ENCODE data around the gene PLXNA4. TPM values are rescaled to one million over a fixed set of nuclear protein-coding genes. Genes with fewer than 3 reads are reported as not detected.

PLXNA4 gene
- total and polyA plus RNA-seq, 2 donors from 2014 or later, result 0.17 to 3.5 TPM

GRCh38 chr7:132430861-132431822 is 145.1 kb downstream of the PLXNA4 start:
- no peaks in the 10 kb centered on the region for H3K36me3 ChIP-seq (ENCODE audit: control insufficient read depth in 2 of 3, insufficient read depth in 3 of 3, low read length in 3 of 3)
- TF ChIP-seq, protein P1, sequence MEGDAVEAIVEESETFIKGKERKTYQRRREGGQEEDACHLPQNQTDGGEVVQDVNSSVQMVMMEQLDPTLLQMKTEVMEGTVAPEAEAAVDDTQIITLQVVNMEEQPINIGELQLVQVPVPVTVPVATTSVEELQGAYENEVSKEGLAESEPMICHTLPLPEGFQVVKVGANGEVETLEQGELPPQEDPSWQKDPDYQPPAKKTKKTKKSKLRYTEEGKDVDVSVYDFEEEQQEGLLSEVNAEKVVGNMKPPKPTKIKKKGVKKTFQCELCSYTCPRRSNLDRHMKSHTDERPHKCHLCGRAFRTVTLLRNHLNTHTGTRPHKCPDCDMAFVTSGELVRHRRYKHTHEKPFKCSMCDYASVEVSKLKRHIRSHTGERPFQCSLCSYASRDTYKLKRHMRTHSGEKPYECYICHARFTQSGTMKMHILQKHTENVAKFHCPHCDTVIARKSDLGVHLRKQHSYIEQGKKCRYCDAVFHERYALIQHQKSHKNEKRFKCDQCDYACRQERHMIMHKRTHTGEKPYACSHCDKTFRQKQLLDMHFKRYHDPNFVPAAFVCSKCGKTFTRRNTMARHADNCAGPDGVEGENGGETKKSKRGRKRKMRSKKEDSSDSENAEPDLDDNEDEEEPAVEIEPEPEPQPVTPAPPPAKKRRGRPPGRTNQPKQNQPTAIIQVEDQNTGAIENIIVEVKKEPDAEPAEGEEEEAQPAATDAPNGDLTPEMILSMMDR (IDR thresholded peaks at IDR 0.05; ENCODE audit: borderline replicate concordance, extremely low read depth, insufficient read depth), result no peak
- no peak overlapping the region for H3K4me3 ChIP-seq (ENCODE audit: low read length in 3 of 3)
- intact Hi-C loops (cut with DNase I), result no loop called here
- H3K27ac ChIP-seq (ENCODE audit: low read depth in 2 of 2, low read length in 2 of 2), result no peak overlapping the region
- no peaks in the 10 kb centered on the region for H3K27me3 ChIP-seq (ENCODE audit: control insufficient read depth, insufficient read depth, low read length)
- no peaks in the 10 kb centered on the region for H3K9me3 ChIP-seq (ENCODE audit: control insufficient read depth in 2 of 3, insufficient read depth in 1 of 3, low read length in 3 of 3)
- DNase-seq (peak in 1 of 5 donors; percentile 58), FAIRE-seq (no peak)
- no peak overlapping the region for H3K9ac ChIP-seq (ENCODE audit: low read length in 3 of 3)
- H3K4me1 ChIP-seq (ENCODE audit: control insufficient read depth in 2 of 3, insufficient read depth in 2 of 3, low read depth in 1 of 3, low read length in 3 of 3), result no peaks in the 10 kb centered on the region

DNA sequence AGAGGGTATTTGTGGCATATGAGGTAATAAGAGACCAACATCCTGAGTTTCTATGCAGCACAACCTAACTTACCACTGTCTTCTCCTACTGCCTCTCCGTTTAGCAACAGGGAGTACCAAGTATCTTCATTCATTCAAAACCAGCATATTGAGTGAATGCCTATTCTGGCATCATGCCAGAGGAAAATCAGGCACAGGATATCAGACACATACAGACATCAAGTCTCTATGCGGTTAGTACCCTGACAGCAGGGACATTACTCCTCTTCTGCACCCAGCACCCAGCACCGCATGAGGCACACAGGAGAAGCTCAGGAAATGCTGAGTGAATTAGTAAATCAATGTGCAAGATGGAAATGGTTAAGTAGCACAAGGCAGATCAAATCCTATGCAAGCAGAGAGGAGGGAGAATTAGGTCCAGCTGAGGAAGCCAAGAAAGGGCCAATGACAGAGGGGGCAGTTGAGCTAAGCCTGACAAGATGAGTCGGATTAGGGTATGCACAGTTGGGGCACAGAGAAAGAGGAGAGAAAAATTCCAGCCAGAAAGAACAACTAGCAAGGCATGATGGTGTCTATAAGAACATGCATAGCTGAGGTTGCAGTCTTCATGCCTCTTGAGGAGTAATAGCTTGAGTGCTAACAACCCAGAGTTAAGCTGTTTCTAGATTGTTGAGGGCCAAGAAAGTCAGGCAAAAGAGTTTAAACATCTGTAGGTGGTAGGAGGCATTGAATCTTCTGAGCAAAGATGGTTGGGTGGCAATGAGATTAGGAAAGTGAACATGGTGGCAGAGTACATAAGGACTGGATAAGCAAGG is 146.0 kb downstream of the PLXNA4 start:
- Histone ChIP-seq H3K36me3 (ENCODE audit: control insufficient read depth in 2 of 3, insufficient read depth in 3 of 3, low read length in 3 of 3) (no peaks in the 10 kb centered on the region), H3K4me3 (ENCODE audit: low read length in 3 of 3) (no peak overlapping the region), H3K9ac (ENCODE audit: low read length in 3 of 3) (no peak overlapping the region), H3K27me3 (ENCODE audit: control insufficient read depth, insufficient read depth, low read length) (no peaks in the 10 kb centered on the region), H3K4me1 (ENCODE audit: control insufficient read depth in 2 of 3, insufficient read depth in 2 of 3, low read depth in 1 of 3, low read length in 3 of 3) (no peaks in the 10 kb centered on the region), H3K9me3 (ENCODE audit: control insufficient read depth in 2 of 3, insufficient read depth in 1 of 3, low read length in 3 of 3) (no peaks in the 10 kb centered on the region), H3K27ac (ENCODE audit: low read depth in 2 of 2, low read length in 2 of 2) (no peak overlapping the region)
- TF ChIP-seq, protein P1 (IDR thresholded peaks at IDR 0.05; ENCODE audit: borderline replicate concordance, extremely low read depth, insufficient read depth), result no peak
- FAIRE-seq (no peak), DNase-seq (no peak)
- intact Hi-C loops (cut with DNase I), result no loop called here

- Histone ChIP-seq H3K27ac (ENCODE audit: low read depth in 2 of 2, low read length in 2 of 2) (no peak overlapping the region), H3K36me3 (ENCODE audit: control insufficient read depth in 2 of 3, insufficient read depth in 3 of 3, low read length in 3 of 3) (no peaks in the 10 kb centered on the region), H3K9ac (ENCODE audit: low read length in 3 of 3) (no peak overlapping the region), H3K27me3 (ENCODE audit: control insufficient read depth, insufficient read depth, low read length) (no peaks in the 10 kb centered on the region), H3K4me3 (ENCODE audit: low read length in 3 of 3) (no peak overlapping the region), H3K4me1 (ENCODE audit: control insufficient read depth in 2 of 3, insufficient read depth in 2 of 3, low read depth in 1 of 3, low read length in 3 of 3) (no peaks in the 10 kb centered on the region), H3K9me3 (ENCODE audit: control insufficient read depth in 2 of 3, insufficient read depth in 1 of 3, low read length in 3 of 3) (no peaks in the 10 kb centered on the region)
- DNase-seq (peak in 3 of 5 donors; percentile 33 to 77 (median 59)), FAIRE-seq (no peak)
- TF ChIP-seq, protein P1 (IDR thresholded peaks at IDR 0.05; ENCODE audit: borderline replicate concordance, extremely low read depth, insufficient read depth), result no peak
- intact Hi-C loops (cut with DNase I), result no loop called here
These were observed 147.1 kb downstream of the PLXNA4 start for GRCh38 chr7:132429181-132429580.
